Subcutaneous adipose tissue (tissue), 4 donors: ENCODE results near the gene VCP. TPM values are rescaled to one million over a fixed set of nuclear protein-coding genes. Genes with fewer than 3 reads are reported as not detected.

ENCODE experiments used
- CTCF ChIP-seq: fragments of 450-650 bp; IDR thresholded peaks from one replicate; pipeline ENCODE4 v1.5.1; 2016; ENCODE audit warnings: low read depth, mild to moderate bottlenecking, control low read depth, antibody characterized with exemption, moderate library complexity
- total RNA-seq, 4 donors: library from RNA; depleted of rRNA; stranded (reverse); fragments of >200 nt; gene quantifications; one replicate each; pipeline ENCODE4 v1.1.0, GENCODE V29; 2016

Gene VCP
- total RNA-seq, 4 donors from 2014 or later, result 123 to 199 (median 153) TPM

GRCh38 chr9:35070823-35071813 is 1.3 kb downstream of the VCP start:
- TF ChIP-seq CTCF, result no peak

- no peak for TF ChIP-seq CTCF
These were observed 3.4 kb downstream of the VCP start for GRCh38 chr9:35069020-35069419.

GRCh38 chr9:35067056-35067455 is 5.4 kb downstream of the VCP start:
- no peak for TF ChIP-seq CTCF

- no peak for TF ChIP-seq CTCF
These were observed 11.7 kb downstream of the VCP start for GRCh38 chr9:35060548-35061207.

GRCh38 chr9:35059438-35059837 is 13.0 kb downstream of the VCP start:
- no peak for TF ChIP-seq CTCF

- no peak for TF ChIP-seq CTCF
These were observed 15.2 kb downstream of the VCP start for GRCh38 chr9:35057271-35057620.

- TF ChIP-seq CTCF, result no peak
These were observed 15.7 kb downstream of the VCP start for GRCh38 chr9:35056571-35057270.
